ENCODE measurements around the gene TGFBR3.

TGFBR3 gene

DNA sequence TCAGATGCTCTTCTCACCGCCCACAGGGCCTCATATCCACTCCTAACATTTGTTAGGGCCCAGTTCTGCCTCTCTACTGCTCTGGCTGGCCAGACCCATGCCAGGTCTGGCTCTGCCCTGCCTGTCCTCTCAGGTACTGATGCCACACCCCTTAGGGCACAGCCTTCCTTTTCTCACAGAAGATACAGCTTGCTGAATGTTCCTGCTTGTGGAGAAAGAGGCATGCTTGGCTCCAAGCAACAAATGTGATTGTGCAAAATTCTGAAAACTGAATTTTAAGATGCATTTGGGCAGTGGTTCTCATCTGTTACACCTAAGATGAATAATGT lies 178.1 kb downstream of the TGFBR3 start:
- H3K4me3 Mint-ChIP-seq: no peak overlapping the region
- no peaks in the 10 kb centered on the region for H3K9me3 Mint-ChIP-seq
- no peaks in the 10 kb centered on the region for H3K27me3 Mint-ChIP-seq
- peaks cover 91% of the 10 kb centered on the region for H3K36me3 Mint-ChIP-seq (ENCODE audit: low read depth)
- no peak for DNase-seq
- no peak overlapping the region for H3K27ac Mint-ChIP-seq
- peaks cover 18% of the 10 kb centered on the region for H3K4me1 Mint-ChIP-seq (ENCODE audit: low read depth)

DNA sequence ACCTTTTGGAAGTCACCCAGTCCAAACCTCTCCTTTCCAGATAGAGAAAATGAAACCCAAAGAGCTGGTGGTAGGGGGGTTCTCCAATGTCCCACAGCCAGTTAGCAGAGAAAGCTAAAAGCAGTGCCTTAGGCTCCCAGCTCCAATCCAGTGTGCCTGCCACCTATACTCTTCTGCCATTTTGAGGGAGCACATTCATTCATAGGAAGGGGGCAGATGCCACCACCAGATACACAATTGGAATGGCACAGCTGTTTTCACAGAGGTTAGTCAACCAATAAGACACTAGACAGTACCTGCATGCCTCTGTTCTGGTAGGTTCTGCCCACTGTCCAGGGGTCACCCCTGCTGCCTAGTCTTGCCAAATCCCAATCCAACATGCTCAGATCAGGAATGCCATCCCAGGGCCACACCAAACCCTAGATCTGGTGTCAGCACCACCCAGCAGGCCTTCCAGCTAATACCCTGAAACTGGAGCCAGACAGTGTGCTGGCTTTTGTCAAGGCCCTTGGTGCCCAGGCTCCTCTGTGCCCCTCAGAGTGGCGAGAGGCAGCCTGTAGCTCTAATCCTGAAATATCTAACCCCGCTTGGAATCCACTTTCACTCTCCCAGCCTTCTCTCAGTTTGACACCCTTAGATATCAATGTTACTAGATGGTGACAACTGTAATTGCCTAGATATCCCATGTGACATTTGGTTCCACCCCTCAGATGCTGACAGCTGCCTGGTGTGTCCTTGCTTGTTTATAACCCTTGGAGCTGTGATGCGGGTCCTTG lies 178.6 kb downstream of the TGFBR3 start:
- Mint-ChIP-seq H3K27ac (no peak overlapping the region), H3K9me3 (no peaks in the 10 kb centered on the region), H3K4me3 (no peak overlapping the region), H3K27me3 (no peaks in the 10 kb centered on the region), H3K4me1 (ENCODE audit: low read depth) (peaks cover 13% of the 10 kb centered on the region), H3K36me3 (ENCODE audit: low read depth) (peaks cover 86% of the 10 kb centered on the region)
- no peak for DNase-seq

DNA sequence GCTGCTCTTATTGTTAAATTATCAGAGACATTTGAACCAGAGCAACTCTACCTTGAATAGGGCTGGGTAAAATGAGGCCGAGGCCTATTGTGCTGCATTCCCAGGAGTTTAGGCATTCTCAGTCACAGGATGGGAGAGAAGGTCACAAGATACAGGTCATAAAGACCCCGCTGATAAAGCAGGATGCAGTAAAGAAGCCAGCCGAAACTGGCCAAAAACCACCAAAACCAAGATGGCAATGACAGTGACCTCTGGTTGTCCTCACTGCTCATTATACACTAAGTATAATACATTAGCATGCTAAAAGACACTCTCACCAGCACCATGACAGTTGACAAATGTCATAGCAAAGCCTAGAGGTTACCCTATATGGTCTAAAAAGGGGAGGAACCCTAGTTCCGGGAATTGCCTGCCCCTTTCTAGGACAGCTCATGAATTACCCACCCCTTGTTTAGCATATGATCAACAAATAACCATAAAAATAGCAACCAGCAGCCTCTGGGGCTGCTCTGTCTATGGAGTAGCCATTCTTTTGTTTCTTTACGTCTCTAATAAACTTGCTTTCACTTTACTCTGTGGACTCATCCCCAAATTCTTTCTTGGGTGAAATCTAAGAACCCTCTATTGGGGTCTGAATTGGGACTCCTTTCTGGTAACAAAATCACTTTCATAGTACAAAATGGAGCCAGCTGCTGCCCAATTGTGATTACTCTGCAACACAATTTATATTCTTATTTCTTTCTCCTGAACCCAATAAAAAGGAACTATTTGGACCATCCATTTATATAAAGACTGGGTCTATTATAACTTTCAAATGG lies 179.6 kb downstream of the TGFBR3 start:
- H3K4me3 Mint-ChIP-seq: no peak overlapping the region
- H3K4me1 Mint-ChIP-seq (ENCODE audit: low read depth): peaks cover 6% of the 10 kb centered on the region
- H3K36me3 Mint-ChIP-seq (ENCODE audit: low read depth): peaks cover 84% of the 10 kb centered on the region
- H3K27me3 Mint-ChIP-seq: no peaks in the 10 kb centered on the region
- H3K9me3 Mint-ChIP-seq: no peaks in the 10 kb centered on the region
- no peak for DNase-seq
- H3K27ac Mint-ChIP-seq: no peak overlapping the region

DNA sequence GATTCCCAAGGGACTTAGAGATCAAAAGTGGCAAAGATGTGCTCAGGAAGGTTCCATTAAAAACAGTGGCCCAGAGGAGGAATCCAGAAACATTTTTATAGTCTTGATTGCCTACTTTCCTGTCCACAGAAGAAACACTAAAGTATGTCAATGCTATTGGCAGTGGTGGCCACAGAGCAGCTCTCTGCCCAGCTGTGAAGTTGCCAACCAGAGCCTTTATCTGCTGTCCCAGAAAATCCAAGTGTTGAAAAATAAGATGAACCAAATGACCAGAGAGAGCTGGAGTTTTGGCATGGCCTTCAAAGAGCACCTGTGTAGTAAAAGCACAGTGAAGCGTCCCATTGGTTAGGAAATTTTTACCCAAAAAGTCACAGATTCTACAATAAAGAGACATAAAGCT lies 181.2 kb downstream of the TGFBR3 start:
- Mint-ChIP-seq H3K27me3 (no peaks in the 10 kb centered on the region), H3K27ac (no peak overlapping the region), H3K36me3 (ENCODE audit: low read depth) (peaks cover 76% of the 10 kb centered on the region), H3K9me3 (no peaks in the 10 kb centered on the region), H3K4me1 (ENCODE audit: low read depth) (peaks cover 4% of the 10 kb centered on the region), H3K4me3 (no peak overlapping the region)
- DNase-seq: no peak

DNA sequence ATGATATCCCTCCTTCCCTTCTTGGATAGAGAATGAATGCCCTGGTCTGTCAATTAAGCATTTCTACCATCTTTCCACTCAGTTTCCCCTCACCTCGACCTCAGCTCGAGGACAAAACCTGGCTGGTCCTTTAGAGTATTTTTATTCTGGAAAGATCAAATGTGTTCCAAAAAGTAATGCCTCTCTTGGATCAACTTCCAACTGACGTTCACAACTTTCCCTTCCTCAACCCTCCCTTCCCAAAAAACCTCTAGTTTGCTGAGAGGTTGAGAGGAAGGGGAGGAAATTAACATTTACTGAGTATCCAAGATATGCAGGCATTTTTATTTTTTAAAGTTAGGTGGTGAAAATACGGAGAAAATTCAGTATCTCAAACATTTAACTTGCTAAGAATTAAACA lies 182.9 kb downstream of the TGFBR3 start:
- Mint-ChIP-seq H3K27ac (peak overlapping the region; percentile 55), H3K4me1 (ENCODE audit: low read depth) (peaks cover 17% of the 10 kb centered on the region), H3K9me3 (no peaks in the 10 kb centered on the region), H3K4me3 (no peak overlapping the region), H3K36me3 (ENCODE audit: low read depth) (peaks cover 70% of the 10 kb centered on the region), H3K27me3 (no peaks in the 10 kb centered on the region)
- DNase-seq: no peak

DNA sequence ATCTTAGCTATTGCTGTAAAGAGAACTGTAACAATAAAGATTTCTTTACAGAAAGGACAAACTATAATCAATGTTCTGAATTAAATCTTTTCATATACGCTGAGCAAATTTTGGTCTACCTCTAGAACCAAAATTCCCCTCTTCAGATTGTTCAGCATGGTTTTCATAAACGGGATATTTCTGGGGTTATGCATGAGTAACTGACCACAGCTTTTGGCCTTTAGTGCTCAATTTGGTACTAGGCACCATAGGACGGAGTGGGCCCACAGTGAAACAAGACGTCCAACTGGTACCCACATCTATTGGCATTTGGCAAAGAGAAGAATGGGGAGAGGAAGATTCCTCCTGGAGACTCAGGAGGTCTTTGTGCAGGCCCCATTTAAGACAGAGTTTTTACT lies 184.5 kb downstream of the TGFBR3 start:
- H3K9me3 Mint-ChIP-seq: no peaks in the 10 kb centered on the region
- no peak for DNase-seq
- no peaks in the 10 kb centered on the region for H3K27me3 Mint-ChIP-seq
- no peak overlapping the region for H3K4me3 Mint-ChIP-seq
- H3K4me1 Mint-ChIP-seq (ENCODE audit: low read depth): peaks cover 33% of the 10 kb centered on the region
- H3K27ac Mint-ChIP-seq: no peak overlapping the region
- H3K36me3 Mint-ChIP-seq (ENCODE audit: low read depth): peaks cover 66% of the 10 kb centered on the region

DNA sequence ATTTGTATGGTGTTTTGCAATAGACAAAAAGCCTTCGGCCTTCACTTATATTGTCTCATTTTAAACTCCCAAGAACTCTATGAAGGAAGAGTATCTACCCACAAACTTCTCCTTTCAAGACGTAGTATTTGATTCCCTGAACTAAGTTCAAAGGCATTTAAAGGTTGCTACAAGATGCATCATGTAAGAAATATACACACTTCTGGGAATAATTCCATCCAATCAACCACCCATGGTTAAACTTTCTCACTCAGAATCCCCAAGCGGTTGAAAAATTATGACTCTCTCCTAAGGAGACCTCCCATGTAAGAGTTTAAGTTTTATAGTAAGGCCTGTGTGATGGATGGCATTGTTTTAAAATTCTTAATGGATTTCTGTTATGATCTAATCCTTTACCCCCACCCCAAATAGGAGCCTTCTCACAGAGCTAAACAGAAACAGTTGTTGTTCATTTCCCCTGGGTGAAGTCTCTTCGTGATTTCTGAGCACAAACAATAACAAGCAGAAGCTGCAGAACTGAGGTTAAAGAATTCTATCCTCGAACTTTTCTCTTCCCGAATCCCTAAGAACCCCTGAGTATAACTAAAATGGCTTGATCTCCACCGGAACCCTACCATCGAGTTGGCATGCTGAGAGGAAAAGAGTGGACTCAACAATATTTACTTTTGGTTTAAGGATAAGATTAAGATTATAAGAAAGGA lies 185.0 kb downstream of the TGFBR3 start:
- Mint-ChIP-seq H3K9me3 (no peaks in the 10 kb centered on the region), H3K36me3 (ENCODE audit: low read depth) (peaks cover 65% of the 10 kb centered on the region), H3K27me3 (no peaks in the 10 kb centered on the region), H3K4me1 (ENCODE audit: low read depth) (peaks cover 37% of the 10 kb centered on the region), H3K4me3 (no peak overlapping the region), H3K27ac (no peak overlapping the region)
- no peak for DNase-seq

DNA sequence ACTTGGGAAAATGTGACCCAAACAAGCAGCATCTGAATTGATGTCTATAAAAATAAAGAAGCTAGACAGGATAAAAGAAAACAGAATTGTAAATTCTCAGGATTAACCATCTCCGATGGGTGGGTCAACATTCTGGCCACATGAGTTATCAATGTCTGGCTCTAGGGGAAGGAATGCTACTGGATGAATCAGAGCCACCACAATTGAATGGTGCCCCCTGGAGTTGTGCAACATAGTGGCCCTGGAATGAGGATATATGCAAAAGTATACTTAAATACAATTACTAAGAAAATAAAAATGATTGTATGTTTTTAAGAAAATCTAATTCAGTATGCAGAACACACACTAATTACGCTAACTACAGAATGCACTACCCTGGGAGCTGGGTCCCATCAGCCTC lies 185.6 kb downstream of the TGFBR3 start:
- H3K27ac Mint-ChIP-seq: no peak overlapping the region
- no peaks in the 10 kb centered on the region for H3K27me3 Mint-ChIP-seq
- no peaks in the 10 kb centered on the region for H3K9me3 Mint-ChIP-seq
- peaks cover 37% of the 10 kb centered on the region for H3K4me1 Mint-ChIP-seq (ENCODE audit: low read depth)
- DNase-seq: no peak
- peaks cover 65% of the 10 kb centered on the region for H3K36me3 Mint-ChIP-seq (ENCODE audit: low read depth)
- no peak overlapping the region for H3K4me3 Mint-ChIP-seq

DNA sequence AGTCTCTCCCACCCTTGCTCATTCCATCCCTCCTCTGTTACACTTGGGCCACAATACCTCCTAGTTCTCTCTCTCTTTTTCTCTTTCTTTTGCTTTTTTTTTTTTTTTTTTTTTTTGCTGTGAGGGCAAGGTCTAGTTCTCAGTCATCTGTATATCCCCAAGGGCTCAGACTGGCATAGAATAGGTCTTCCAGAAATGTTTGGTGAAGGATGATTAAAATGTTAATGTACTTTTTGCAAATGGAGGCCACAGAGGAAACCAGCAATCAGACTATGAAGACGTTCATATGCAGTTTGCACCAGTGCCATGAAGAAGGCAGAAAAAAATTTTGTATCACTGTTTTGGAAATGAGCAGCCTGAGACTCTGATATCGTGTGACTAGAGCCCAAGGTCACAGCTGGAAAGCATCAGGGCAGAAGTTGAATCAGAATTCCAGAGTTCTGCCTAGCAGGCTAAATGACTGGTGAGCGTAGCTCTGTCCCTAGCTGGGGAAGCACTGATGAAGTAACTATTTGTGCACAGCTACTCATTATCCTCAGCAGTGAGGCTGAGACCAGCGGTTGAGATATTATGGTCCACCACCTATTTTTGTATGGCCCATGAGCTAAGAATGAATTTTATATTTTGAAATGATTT lies 186.5 kb downstream of the TGFBR3 start:
- H3K9me3 Mint-ChIP-seq: no peaks in the 10 kb centered on the region
- H3K4me1 Mint-ChIP-seq (ENCODE audit: low read depth): peaks cover 37% of the 10 kb centered on the region
- DNase-seq: no peak
- no peak overlapping the region for H3K4me3 Mint-ChIP-seq
- H3K27me3 Mint-ChIP-seq: no peaks in the 10 kb centered on the region
- peaks cover 66% of the 10 kb centered on the region for H3K36me3 Mint-ChIP-seq (ENCODE audit: low read depth)
- H3K27ac Mint-ChIP-seq: peak overlapping the region; percentile 41

DNA sequence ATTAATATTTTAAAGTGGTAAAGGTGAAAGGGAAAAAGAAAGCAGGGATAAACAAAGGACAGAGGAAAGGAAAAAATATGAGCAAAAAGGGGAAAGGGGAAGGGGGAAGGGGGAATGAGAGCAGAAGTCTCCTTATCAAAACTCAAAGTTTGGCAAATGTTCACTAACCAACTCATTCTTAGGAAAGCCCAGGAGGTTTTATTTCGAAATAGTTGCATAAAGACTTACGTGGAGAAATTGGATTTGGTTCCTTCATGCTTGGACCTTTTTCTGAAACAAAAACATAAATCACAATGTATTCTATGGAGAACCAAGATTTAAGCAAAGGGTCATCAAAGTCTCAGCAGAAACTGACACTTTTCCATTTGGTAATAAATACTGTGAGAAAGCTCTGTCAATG lies 188.1 kb downstream of the TGFBR3 start:
- H3K4me3 Mint-ChIP-seq: peak overlapping the region; percentile 49
- H3K27ac Mint-ChIP-seq: peak overlapping the region; percentile 81
- H3K4me1 Mint-ChIP-seq (ENCODE audit: low read depth): peaks cover 37% of the 10 kb centered on the region
- H3K27me3 Mint-ChIP-seq: no peaks in the 10 kb centered on the region
- no peaks in the 10 kb centered on the region for H3K9me3 Mint-ChIP-seq
- no peak for DNase-seq
- peaks cover 69% of the 10 kb centered on the region for H3K36me3 Mint-ChIP-seq (ENCODE audit: low read depth)

DNA sequence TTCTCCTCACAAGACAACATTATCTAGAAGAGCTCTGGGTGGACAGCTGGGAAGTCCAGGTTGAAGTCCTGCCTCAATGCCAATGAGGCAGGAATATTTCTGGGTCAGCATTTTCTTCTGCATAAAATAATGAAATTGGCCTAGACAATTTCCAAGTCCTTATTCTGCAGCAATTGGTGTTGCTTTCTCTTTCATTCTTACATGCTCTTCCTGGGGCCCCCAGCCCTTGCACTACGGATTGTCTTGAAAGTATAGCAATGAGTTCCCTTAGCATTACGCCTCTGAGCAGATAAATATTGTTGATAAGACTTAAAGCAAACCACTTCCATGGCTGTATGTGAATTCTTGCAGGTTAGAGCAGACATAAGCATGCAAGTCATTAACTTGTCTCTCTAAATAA lies 188.5 kb downstream of the TGFBR3 start:
- no peaks in the 10 kb centered on the region for H3K27me3 Mint-ChIP-seq
- H3K9me3 Mint-ChIP-seq: no peaks in the 10 kb centered on the region
- H3K27ac Mint-ChIP-seq: peak overlapping the region; percentile 81
- peak overlapping the region; percentile 49 for H3K4me3 Mint-ChIP-seq
- peaks cover 73% of the 10 kb centered on the region for H3K36me3 Mint-ChIP-seq (ENCODE audit: low read depth)
- peaks cover 37% of the 10 kb centered on the region for H3K4me1 Mint-ChIP-seq (ENCODE audit: low read depth)
- peak; percentile 51 for DNase-seq

DNA sequence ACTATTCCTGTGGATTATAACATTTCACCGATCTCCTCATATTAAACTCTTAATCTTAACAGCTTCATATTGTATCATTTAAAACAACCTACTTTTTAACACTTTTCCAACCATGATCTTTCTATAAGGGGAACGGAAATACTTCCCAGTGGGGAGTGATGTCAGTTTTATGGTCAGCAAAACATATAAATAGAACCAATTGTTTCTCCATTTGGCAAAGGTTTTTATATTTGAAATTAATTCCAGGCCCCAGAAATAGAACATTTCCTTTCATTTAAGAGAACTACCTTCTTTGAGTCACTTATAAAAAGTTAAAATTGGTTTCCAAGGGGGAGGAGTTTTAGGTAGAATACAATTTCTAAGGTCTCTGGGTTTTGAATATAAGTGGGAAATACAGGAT lies 189.6 kb downstream of the TGFBR3 start:
- H3K4me3 Mint-ChIP-seq: no peak overlapping the region
- peaks cover 34% of the 10 kb centered on the region for H3K4me1 Mint-ChIP-seq (ENCODE audit: low read depth)
- no peaks in the 10 kb centered on the region for H3K9me3 Mint-ChIP-seq
- H3K27me3 Mint-ChIP-seq: no peaks in the 10 kb centered on the region
- no peak overlapping the region for H3K27ac Mint-ChIP-seq
- DNase-seq: no peak
- H3K36me3 Mint-ChIP-seq (ENCODE audit: low read depth): peaks cover 71% of the 10 kb centered on the region

DNA sequence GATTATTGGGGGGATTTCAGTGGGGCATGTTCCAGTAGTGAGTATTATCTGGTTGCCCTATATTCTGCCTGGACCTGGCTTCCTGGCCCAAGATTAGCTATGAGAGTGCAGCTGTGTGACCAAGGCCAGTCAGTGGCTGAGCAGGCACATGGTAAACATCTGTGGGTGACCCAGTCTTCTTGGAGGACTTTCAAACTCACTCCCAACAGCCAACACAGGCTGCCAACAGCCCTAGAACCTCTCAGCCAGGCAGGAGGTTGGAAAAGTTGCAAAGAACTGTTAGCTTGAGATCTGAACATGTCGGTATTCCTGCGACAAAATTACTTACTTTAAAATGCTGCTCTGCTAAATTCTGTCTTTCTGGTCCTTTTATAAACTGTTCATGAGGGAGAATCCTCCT lies 192.4 kb downstream of the TGFBR3 start:
- no peak overlapping the region for H3K27ac Mint-ChIP-seq
- no peak overlapping the region for H3K4me3 Mint-ChIP-seq
- DNase-seq: no peak
- H3K9me3 Mint-ChIP-seq: no peaks in the 10 kb centered on the region
- H3K36me3 Mint-ChIP-seq (ENCODE audit: low read depth): peaks cover 64% of the 10 kb centered on the region
- H3K27me3 Mint-ChIP-seq: no peaks in the 10 kb centered on the region
- peaks cover 27% of the 10 kb centered on the region for H3K4me1 Mint-ChIP-seq (ENCODE audit: low read depth)

DNA sequence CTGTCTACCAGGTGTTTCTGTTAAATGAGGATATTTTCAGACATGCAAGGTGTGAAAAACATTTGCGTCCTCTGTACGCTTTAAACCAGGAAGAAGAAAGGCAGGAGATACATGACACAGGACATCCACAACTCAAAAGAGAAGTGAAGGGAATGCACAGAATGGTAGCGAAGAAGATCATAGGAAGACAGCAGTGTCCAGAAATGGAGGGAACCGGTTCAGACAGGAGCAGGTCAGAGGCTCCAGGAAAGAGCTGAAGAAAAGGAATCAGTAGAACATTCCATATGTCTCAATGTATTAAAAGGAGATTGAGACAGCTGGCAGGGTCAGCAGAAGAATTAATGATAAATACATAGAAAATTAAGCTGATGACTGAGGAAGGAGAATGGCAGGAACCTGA lies 194.4 kb downstream of the TGFBR3 start:
- Mint-ChIP-seq H3K9me3 (no peaks in the 10 kb centered on the region), H3K27me3 (no peaks in the 10 kb centered on the region), H3K27ac (no peak overlapping the region), H3K4me1 (ENCODE audit: low read depth) (peaks cover 8% of the 10 kb centered on the region), H3K4me3 (no peak overlapping the region), H3K36me3 (ENCODE audit: low read depth) (peaks cover 59% of the 10 kb centered on the region)
- DNase-seq: no peak

All from activated T-cell treated with anti-CD3 and anti-CD28 coated beads, Interleukin-2, amount 50 U/mL, for 24 hours (primary cell).